ENCODE results near the gene MED31.

DNA sequence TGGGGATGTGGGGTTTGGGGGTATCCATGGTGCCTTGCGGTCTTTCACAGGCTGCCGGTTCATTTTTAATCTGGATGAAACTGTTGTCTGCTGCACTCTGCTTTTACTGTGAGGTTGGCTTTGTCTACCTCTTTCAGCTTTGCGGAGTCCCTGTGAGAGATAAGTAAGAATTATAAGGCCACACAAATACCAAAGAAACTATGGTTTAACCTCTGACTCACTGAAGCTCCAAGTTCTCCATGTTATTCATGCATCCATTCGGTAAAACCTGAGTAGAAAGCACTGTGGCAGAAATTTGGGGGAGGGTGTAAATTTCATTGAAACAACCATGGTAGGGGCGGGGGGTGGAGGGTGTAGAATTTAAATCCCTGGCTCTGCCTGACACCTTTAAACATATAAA is 41.4 kb downstream of the MED31 start:
- TF ChIP-seq, protein P1, sequence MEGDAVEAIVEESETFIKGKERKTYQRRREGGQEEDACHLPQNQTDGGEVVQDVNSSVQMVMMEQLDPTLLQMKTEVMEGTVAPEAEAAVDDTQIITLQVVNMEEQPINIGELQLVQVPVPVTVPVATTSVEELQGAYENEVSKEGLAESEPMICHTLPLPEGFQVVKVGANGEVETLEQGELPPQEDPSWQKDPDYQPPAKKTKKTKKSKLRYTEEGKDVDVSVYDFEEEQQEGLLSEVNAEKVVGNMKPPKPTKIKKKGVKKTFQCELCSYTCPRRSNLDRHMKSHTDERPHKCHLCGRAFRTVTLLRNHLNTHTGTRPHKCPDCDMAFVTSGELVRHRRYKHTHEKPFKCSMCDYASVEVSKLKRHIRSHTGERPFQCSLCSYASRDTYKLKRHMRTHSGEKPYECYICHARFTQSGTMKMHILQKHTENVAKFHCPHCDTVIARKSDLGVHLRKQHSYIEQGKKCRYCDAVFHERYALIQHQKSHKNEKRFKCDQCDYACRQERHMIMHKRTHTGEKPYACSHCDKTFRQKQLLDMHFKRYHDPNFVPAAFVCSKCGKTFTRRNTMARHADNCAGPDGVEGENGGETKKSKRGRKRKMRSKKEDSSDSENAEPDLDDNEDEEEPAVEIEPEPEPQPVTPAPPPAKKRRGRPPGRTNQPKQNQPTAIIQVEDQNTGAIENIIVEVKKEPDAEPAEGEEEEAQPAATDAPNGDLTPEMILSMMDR (conservative IDR thresholded peaks at IDR 0.05) = no peak
- no peak for TF ChIP-seq ZFX (IDR thresholded peaks at IDR 0.05)
